Measurements from ENCODE around the gene TRIP12. TPM values are rescaled to one million over a fixed set of nuclear protein-coding genes. Genes with fewer than 3 reads are reported as not detected.

Gene TRIP12
- total RNA-seq, 1 donor from 2014 or later = 211 TPM

DNA sequence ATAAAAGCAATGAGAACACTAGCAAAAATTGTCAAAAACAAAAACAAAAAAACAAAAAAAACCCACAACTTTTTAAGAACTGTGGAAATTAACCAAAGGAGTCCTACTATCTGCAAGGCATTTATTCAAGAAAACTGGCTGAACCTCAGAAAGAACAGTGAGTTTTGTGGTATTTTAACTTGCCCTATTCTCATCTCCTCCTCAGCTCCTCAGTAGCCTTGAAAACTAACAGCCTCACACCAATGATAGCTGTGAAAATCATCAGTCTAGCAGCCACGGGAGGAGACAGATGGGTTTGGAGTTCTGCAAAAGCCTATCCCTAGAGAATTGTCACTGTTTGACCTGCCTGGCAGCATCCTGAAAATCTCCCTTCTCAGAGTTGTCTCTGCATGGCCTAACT is 187.4 kb downstream of the TRIP12 start:
- H3K4me3 ChIP-seq = no peak overlapping the region
- no peaks in the 10 kb centered on the region for H3K36me3 ChIP-seq
- no peak overlapping the region for H3K27ac ChIP-seq
- intact Hi-C loops (cut with DNase I) = no loop called here
- H3K9me3 ChIP-seq = peaks cover 6% of the 10 kb centered on the region
- TF ChIP-seq CTCF (IDR thresholded peaks at IDR 0.05) = no peak
- H3K4me1 ChIP-seq = no peaks in the 10 kb centered on the region
- no peak for DNase-seq
- H3K27me3 ChIP-seq = no peaks in the 10 kb centered on the region
- no peak for ATAC-seq

GRCh38 chr2:229733611-229734245 is 188.1 kb downstream of the TRIP12 start:
- ATAC-seq = no peak
- intact Hi-C loops (cut with DNase I) = no loop called here
- H3K36me3 ChIP-seq = no peaks in the 10 kb centered on the region
- no peaks in the 10 kb centered on the region for H3K27me3 ChIP-seq
- H3K4me1 ChIP-seq = no peaks in the 10 kb centered on the region
- peaks cover 6% of the 10 kb centered on the region for H3K9me3 ChIP-seq
- H3K27ac ChIP-seq = no peak overlapping the region
- no peak for TF ChIP-seq CTCF (IDR thresholded peaks at IDR 0.05)
- DNase-seq = no peak
- H3K4me3 ChIP-seq = no peak overlapping the region

DNA sequence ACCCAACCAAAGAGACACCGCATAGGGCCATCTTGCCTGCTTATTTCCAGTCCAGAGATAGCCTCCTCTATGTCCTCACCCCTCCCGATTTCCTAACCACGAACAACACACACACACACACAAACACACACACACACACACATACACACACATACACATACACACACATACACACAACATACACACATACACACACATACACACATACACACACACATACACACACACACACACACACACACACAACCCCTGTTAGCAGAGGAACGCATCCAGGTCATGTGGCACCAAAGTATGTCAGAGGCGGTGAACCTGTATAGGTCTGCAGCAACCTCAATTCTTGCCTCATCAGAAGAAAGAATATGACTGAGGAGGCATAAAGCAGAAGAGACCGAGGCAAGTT is 188.9 kb downstream of the TRIP12 start:
- Histone ChIP-seq H3K36me3 (no peaks in the 10 kb centered on the region), H3K4me3 (no peak overlapping the region), H3K4me1 (no peaks in the 10 kb centered on the region), H3K27ac (no peak overlapping the region), H3K27me3 (no peaks in the 10 kb centered on the region), H3K9me3 (peaks cover 4% of the 10 kb centered on the region)
- no peak for DNase-seq
- TF ChIP-seq CTCF (IDR thresholded peaks at IDR 0.05) = no peak
- intact Hi-C loops (cut with DNase I) = no loop called here
- ATAC-seq = no peak

DNA sequence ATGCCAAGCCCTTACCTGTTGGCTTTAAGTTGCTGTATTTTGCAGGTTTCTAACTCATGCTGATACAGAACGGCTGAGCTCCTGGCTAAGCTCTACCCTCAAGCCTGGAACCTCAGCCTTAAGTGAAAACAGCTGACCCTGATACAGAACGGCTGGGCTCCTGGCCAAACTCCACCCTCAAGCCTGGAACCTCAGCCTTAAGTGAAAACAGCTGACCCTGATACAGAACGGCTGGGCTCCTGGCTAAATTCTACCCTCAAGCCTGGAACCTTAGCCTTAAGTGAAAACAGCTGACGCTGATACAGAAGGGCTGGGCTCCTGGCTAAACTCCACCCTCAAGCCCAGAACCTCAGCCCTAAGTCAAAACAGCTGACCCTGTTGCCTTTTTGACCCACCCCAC is 189.9 kb downstream of the TRIP12 start:
- no peaks in the 10 kb centered on the region for H3K9me3 ChIP-seq
- H3K36me3 ChIP-seq = no peaks in the 10 kb centered on the region
- H3K27ac ChIP-seq = no peak overlapping the region
- H3K4me3 ChIP-seq = no peak overlapping the region
- intact Hi-C loops (cut with DNase I) = no loop called here
- no peaks in the 10 kb centered on the region for H3K4me1 ChIP-seq
- no peak for TF ChIP-seq CTCF (IDR thresholded peaks at IDR 0.05)
- no peak for DNase-seq
- ATAC-seq = no peak
- no peaks in the 10 kb centered on the region for H3K27me3 ChIP-seq

DNA sequence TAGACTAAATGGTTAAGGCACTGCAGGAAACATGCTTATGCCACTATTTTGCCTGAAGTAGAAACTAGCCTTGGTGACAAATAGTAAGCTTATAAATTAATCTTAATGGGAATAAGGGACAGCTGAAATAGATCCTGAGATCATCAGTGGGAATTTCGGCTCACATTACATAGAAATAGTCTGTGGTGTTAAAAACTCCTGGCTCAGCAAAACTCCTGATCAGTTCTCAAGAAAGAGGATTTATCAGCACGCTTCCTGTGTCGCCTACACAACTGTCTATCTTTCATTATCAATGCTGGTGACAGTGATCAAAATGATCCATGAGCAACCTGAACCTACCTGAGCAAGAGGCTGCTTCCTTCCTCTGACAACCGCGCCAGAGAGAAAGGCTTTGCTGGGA is 190.4 kb downstream of the TRIP12 start:
- Histone ChIP-seq H3K36me3 (no peaks in the 10 kb centered on the region), H3K27ac (no peak overlapping the region), H3K4me1 (no peaks in the 10 kb centered on the region), H3K9me3 (no peaks in the 10 kb centered on the region), H3K4me3 (no peak overlapping the region), H3K27me3 (no peaks in the 10 kb centered on the region)
- no peak for DNase-seq
- no peak for ATAC-seq
- no peak for TF ChIP-seq CTCF (IDR thresholded peaks at IDR 0.05)
- intact Hi-C loops (cut with DNase I) = no loop called here

DNA sequence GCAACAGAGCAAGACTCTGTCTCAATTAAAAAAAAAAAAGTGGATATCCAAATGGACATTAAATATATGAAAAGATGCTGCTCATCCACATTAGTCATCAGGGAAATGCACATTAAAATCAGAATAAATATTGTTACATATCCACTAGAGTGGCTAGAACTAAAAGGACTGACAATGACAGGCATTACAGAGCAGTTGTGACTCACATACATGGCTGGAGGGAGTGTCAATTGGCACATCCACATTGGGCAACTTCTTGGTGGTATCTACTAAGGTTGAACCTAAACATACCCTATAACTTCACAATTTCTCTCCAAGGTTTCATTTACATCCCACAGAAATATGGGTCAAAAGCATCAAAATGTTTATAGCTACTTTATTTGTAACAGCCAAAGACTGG is 193.4 kb downstream of the TRIP12 start:
- Histone ChIP-seq H3K27ac (no peak overlapping the region), H3K36me3 (no peaks in the 10 kb centered on the region), H3K4me1 (no peaks in the 10 kb centered on the region), H3K27me3 (no peaks in the 10 kb centered on the region), H3K9me3 (no peaks in the 10 kb centered on the region), H3K4me3 (no peak overlapping the region)
- no peak for ATAC-seq
- DNase-seq = no peak
- intact Hi-C loops (cut with DNase I) = no loop called here
- TF ChIP-seq CTCF (IDR thresholded peaks at IDR 0.05) = no peak
